Sigmoid colon (tissue), 4 donors: ENCODE results near the gene GPR18.

Experiments used
- EP300 ChIP-seq, 4 donors: sonication (generic); formaldehyde crosslinking; IDR thresholded peaks; one replicate each; pipeline ENCODE4 v1.6.1; 2017; ENCODE audit warnings: antibody characterized with exemption in 4 of 4
- POLR2A ChIP-seq, 2 donors: fragments of 450-650 bp; IDR thresholded peaks; one replicate each; pipeline ENCODE4 v1.6.1; 2016; ENCODE audit warnings: antibody characterized with exemption in 2 of 2, mild to moderate bottlenecking in 2 of 2, moderate library complexity in 2 of 2
- TF ChIP-seq, protein P1 (sequence below), 4 experiments: fragments of 450-650 bp in 3 of 4; fragments of 200-600 bp in 1 of 4; IDR thresholded peaks; one replicate each; pipeline ENCODE4 v1.5.1; 2016 to 2019; ENCODE audit warnings: antibody characterized with exemption in 4 of 4, mild to moderate bottlenecking in 3 of 4, moderate library complexity in 2 of 4

DNA sequence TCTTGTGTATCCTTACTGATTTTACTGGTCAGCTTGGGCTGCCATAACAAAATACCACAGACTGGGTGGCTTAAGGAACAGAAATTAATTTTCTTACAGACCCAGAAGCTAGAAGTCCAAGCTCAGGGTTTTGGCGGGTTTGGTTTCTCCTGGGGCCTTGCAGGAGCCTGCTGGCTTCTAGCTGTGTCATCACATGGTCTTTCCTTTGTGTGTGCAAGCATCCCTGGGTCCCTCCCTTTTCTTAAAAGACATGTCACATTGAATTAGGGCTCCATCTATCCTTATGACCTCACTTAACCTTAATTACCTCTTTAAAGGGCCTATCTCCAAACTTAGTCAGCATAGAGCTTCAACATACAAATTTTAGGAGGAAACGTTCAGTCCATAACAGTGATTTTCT lies 34.2 kb downstream of the GPR18 start:
- TF ChIP-seq, protein P1, sequence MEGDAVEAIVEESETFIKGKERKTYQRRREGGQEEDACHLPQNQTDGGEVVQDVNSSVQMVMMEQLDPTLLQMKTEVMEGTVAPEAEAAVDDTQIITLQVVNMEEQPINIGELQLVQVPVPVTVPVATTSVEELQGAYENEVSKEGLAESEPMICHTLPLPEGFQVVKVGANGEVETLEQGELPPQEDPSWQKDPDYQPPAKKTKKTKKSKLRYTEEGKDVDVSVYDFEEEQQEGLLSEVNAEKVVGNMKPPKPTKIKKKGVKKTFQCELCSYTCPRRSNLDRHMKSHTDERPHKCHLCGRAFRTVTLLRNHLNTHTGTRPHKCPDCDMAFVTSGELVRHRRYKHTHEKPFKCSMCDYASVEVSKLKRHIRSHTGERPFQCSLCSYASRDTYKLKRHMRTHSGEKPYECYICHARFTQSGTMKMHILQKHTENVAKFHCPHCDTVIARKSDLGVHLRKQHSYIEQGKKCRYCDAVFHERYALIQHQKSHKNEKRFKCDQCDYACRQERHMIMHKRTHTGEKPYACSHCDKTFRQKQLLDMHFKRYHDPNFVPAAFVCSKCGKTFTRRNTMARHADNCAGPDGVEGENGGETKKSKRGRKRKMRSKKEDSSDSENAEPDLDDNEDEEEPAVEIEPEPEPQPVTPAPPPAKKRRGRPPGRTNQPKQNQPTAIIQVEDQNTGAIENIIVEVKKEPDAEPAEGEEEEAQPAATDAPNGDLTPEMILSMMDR (IDR thresholded peaks at IDR 0.05), result no peak
- TF ChIP-seq EP300 (IDR thresholded peaks at IDR 0.05), result no peak
- TF ChIP-seq POLR2A (IDR thresholded peaks at IDR 0.05), result no peak
